Left renal cortex interstitium (tissue), 4 donors: ENCODE results near the gene MTG2. TPM values are rescaled to one million over a fixed set of nuclear protein-coding genes. Genes with fewer than 3 reads are reported as not detected.

Experiments
- DNase-seq, 4 donors: peaks; one replicate each; pipeline ENCODE4 v3.0.0-alpha.2; 2013; ENCODE audit warnings: low read depth in 4 of 4, low spot score in 2 of 4, missing footprints in 1 of 4
- polyA plus RNA-seq, 4 donors: library from polyadenylated mRNA; unstranded; fragments of 120-200 nt; gene quantifications; one replicate each; pipeline ENCODE4 v1.2.1, GENCODE V29; 2013; ENCODE audit not compliant: insufficient read length in 4 of 4

The MTG2 gene
- polyA plus RNA-seq, 4 donors: 30.6 to 45.6 (median 36.7) TPM

DNA sequence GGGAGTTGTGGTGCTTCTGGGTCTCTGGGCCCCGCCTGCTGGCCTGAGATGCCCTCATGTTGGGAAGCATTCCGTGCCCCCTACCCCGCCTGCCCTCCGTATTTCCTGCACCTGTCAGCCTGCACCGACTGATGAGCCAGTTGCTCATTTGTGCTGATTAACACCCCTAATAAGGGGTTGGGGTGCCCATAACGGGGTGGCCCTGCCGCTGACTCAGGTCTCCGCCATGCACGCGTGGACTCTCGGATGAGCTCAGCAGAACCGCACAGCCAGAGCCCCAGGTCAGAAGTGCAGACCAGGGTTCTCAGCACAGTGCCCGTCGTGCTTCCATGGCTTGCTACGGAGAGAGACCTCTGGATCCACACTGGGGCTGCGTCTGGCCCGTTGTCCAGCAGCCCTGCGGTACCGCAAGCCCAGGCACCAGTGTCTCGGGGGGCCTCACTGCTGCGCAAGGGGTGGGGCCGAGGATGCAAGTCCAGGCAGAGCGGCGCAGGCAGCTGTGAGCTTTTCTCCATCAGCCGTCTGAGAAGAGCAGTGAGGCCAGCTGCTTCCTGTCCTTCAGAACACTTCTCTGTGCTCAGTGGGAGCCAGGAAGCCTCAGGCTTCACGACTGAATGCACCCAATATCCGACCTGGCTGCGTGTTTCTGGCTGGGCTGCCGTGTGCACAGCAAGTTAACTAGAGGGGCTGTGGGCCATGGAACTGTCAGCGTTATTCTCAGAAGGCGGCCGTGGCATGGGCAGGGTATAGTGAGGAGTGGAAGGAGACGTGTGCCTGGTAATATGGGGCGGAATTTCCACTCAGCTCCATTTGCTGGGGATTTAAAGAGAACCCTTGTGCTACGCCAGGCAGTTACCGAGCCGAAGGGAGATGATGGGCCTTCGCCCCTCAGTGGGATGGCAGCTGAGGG lies 18.6 kb downstream of the MTG2 start:
- no peak for DNase-seq

DNA sequence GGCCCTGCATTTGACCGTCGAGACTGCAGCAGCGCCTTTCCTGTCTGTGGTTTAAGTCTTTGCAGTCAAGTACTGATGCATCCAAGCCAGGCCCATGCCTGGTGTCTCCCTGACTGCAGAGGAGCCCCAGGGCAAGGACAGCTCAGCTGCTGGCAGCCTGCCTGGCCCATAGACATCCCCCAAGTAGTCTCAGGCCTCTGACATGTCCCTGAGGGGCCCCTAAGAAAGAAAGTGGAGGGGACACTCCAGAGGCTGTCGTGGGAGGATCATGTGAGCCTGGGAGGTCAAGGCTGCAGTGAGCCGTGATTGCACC lies 19.2 kb downstream of the MTG2 start:
- DNase-seq: no peak

DNA sequence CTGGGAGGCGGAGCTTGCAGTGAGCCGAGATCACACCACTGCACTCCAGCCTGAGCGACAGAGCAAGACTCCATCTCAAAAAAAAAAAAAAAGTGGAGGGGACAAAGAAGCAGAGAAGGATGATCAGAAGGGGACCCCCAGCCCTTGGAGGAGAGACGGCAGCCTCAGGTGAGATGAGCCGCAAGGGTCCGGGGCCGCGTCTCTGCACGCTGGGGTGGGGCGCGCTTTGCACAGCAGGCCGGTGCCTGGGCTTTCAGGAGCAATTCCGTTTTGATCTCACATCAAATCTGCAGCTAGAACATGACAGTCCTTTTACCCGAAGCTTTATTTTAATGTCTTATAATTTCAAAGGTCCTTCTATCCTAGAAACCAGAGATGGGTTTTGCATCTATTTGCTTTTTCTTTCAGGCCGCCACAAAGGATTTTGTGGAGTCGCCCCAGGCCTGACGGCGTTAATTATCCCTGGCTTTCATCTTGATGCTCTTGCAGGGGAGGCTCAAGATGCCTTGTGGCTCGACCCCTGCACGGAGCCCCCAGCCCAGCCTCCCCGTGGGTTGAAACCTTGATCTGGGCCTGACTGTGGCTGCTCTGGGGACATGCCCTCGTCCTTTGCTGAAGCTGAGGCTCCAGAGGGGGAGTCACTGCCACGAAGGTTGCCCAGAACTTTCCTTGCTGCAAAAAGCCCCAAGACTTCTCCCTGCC lies 20.0 kb downstream of the MTG2 start:
- DNase-seq: no peak

DNA sequence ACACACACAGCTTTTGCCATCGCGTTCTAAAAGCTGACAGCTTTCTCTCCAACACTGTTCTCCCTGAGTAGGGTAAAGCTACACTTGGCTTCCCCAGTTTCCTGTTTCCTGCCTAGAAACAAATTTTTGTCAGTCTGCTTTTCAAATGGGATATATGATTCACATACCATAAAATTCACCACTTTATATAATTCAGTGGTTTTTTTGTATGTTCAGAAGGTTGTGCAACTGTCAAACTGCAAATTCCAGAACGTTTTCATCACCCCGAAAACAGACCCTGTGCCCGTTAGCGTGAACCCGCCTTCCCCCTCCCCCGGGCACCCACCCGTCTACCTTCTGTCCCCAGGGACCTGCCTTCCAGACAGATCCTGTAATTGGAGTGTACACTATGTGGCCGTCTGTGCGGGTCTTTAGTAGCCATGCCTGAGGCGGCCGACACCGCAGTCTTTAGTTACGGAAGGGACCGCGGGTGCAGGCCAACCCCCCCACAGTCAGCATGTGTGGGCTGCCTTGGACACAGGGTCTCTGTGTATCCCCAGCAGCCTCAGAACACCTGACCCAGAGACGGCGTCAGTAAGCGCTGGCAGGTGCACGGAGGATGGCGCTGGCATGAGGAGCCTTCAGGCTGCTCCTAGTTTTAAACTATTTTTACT lies 20.7 kb downstream of the MTG2 start:
- no peak for DNase-seq

DNA sequence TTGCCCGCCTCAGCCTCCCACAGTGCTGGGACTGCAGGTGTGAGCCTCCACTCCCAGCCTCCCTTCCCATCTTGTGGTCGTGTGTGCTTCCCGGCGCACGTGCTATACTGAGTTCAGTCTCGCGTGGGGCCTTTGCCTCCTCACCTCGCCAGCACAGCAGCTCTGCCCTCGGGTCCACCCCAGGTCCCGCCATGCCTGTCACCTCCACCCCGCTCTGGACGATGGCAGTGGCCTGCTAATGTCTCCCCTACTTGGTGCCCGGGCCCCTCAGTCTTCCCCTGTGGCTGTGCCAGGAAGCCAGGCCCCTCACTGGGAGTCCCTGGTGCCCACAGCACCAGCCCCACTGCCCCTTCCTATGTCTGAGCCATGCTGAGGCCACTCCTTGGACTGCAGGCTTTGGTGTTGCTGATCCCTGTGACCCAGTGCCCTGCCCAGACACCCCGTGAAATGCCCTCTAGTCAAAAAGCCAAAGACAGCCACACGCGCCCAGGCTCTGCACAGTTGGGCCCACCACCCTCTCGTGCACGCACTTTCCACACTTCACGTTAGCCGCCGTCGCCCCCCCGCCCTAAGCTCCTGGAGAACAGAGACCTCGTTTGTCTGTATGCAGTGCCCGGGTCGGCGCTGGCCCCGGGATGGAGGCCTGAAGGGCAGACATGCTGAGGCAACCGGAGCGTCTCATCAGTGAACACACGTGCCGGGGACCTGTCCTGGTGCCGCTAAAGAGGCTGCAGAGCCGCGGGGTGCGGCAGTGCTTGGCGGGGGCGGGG lies 23.0 kb downstream of the MTG2 start:
- no peak for DNase-seq

- no peak for DNase-seq
Measured at GRCh38 chr20:62206388-62206775, 23.6 kb downstream of the MTG2 start.

GRCh38 chr20:62208061-62208794 lies 25.4 kb downstream of the MTG2 start:
- DNase-seq: no peak

DNA sequence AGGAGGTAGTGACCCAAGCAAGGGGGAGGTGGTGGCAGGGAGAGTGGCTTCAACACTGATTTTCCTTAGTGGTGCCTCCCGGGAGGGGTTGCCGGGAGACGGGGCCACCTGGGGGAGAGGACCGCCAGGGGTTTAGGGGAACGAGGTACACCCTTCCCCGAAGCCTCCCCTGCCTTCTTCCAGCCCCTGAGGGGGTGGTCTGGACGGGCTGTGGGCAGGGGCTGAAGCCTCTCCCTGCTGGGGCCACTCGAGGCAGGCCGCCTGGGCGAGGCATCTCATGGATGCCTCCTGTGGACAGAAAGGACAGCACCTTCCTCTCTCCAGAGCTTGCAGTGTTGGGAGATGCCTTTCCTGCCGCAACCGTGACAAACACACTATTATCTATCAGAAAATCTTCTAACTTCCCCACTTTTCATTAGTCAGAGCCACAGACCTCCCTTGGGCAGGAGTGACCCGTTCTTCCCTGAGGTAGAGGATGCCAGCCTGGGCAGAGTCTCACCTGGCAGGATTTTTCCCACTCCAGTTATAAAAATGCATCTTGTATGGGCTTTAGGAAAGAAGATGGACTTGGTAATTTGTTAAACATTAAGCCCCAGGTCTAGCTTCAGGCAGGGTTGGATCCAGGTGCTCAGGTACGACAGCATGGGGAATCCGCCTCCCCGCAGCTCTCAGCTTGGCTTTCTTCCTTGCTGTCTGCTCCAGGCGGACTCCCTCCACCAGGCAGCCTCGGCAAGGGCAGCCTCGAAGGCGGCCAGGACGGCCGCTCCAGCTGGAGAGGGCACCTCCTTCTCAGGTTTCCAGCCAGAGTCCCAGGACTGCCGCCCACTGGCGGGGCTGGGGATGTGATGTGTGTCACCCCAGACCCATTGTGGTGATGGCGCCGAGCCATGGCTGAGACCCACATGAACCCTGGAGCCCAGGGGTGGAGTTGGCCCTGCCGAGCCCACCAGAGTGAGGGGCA lies 26.2 kb downstream of the MTG2 start:
- DNase-seq: no peak

- DNase-seq: no peak
Measured at GRCh38 chr20:62209850-62210495, 27.1 kb downstream of the MTG2 start.

DNA sequence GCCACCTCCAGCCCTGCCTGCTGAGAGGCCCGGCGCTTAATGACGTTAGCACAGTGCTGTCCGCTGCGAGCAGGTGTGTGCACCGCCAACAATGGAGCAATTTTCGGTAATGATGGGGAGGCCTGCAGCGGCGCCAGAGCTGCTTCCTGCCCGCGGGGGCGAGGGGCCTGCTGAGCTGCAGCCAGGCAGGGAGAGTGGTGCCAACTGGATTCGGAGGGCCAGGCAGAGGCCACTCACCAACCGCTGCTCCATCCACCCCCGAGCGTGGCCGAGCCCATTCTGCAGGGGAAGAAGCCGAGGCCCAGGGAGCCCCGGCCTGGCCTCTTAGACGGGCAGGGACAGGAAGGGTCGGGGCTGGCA lies 27.6 kb downstream of the MTG2 start:
- DNase-seq: no peak

- no peak for DNase-seq
Measured at GRCh38 chr20:62211216-62211615, 28.4 kb downstream of the MTG2 start.

DNA sequence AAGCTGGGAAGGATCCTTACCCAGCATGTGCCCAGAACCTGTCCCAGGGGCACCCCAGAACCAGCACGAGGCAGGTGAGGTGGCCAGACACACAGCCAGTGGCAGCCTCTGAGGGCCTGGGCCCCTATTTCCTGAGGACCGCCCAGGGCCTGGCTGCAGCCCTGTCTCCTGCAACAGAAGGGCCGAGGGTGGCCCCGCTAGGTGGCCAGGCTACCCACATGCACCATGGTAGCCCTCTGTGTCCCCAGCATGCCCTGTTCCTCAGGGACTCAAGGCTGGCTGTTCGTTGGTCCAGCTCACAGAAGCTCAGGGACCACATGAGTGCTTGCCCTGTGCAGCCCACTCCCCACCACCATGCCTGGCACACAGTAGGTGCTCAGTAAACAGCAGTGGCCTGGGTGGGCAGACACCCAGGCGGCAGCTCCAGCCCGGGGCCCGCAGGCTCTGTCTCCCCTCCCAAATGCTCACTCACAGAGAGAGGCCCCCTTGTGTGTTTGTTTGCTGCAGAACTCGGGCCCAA lies 29.0 kb downstream of the MTG2 start:
- DNase-seq: no peak

- no peak for DNase-seq
Measured at GRCh38 chr20:62212299-62212698, 29.5 kb downstream of the MTG2 start.

- no peak for DNase-seq
Measured at GRCh38 chr20:62214067-62214466, 31.2 kb downstream of the MTG2 start.

- no peak for DNase-seq
Measured at GRCh38 chr20:62215020-62215990, 32.5 kb downstream of the MTG2 start.

GRCh38 chr20:62215991-62216635 lies 33.3 kb downstream of the MTG2 start:
- DNase-seq: no peak
